Renal cortex interstitium (tissue), 11 donors: ENCODE measurements around the gene TM7SF2. TPM values are rescaled to one million over a fixed set of nuclear protein-coding genes. Genes with fewer than 3 reads are reported as not detected.
A peak's percentile ranks its signal among the peaks of the same experiment; 100 is the strongest.
"Not testable (repeated sequence)": the region's sequence is repeated elsewhere in the genome, so short reads cannot be mapped to it uniquely, and the experiment has no call there.

ENCODE experiments used
- DNase-seq, 11 donors: peaks; one replicate each; pipeline ENCODE4 v3.0.0-alpha.2; 2013; ENCODE audit warnings: low read depth in 9 of 11, low spot score in 4 of 11; ENCODE audit errors: extremely low read depth in 1 of 11
- polyA plus RNA-seq, 3 donors: library from polyadenylated mRNA; unstranded; fragments of 120-200 nt; gene quantifications; one replicate each; pipeline ENCODE4 v1.2.1, GENCODE V29; 2013; ENCODE audit not compliant: insufficient read length in 3 of 3

TM7SF2 gene
- polyA plus RNA-seq, 3 donors = 66.3 to 91.9 (median 82.8) TPM

GRCh38 chr11:65134952-65135632 lies 23.4 kb downstream of the TM7SF2 start:
- DNase-seq = peak; percentile 82 to 96 (median 92)

GRCh38 chr11:65135633-65136145 lies 24.0 kb downstream of the TM7SF2 start:
- DNase-seq = no peak

GRCh38 chr11:65136515-65137096 lies 24.9 kb downstream of the TM7SF2 start:
- DNase-seq = no peak

GRCh38 chr11:65141896-65142494 lies 30.3 kb downstream of the TM7SF2 start:
- no peak for DNase-seq

GRCh38 chr11:65147352-65148075 lies 35.8 kb downstream of the TM7SF2 start:
- no peak for DNase-seq

GRCh38 chr11:65148657-65149056 lies 37.0 kb downstream of the TM7SF2 start:
- no peak for DNase-seq

GRCh38 chr11:65150131-65150508 lies 38.4 kb downstream of the TM7SF2 start:
- DNase-seq = not testable (repeated sequence)

GRCh38 chr11:65150509-65151299 lies 39.0 kb downstream of the TM7SF2 start:
- DNase-seq = peak in 2 of 11 donors; percentile 35 to 52

GRCh38 chr11:65151331-65151899 lies 39.7 kb downstream of the TM7SF2 start:
- DNase-seq = no peak

GRCh38 chr11:65152122-65152521 lies 40.5 kb downstream of the TM7SF2 start:
- no peak for DNase-seq

GRCh38 chr11:65156256-65156655 lies 44.6 kb downstream of the TM7SF2 start:
- DNase-seq = no peak

- DNase-seq = no peak
Observed at GRCh38 chr11:65156926-65157325, 45.3 kb downstream of the TM7SF2 start.

- no peak for DNase-seq
Observed at GRCh38 chr11:65157336-65157735, 45.7 kb downstream of the TM7SF2 start.

GRCh38 chr11:65159012-65159411 lies 47.3 kb downstream of the TM7SF2 start:
- no peak for DNase-seq

- DNase-seq = no peak
Observed at GRCh38 chr11:65160643-65161042, 49.0 kb downstream of the TM7SF2 start.

GRCh38 chr11:65163684-65164083 lies 52.0 kb downstream of the TM7SF2 start:
- DNase-seq = no peak
